ENCODE measurements around the gene AFF1. TPM values are rescaled to one million over a fixed set of nuclear protein-coding genes. Genes with fewer than 3 reads are reported as not detected.
"Not testable (repeated sequence)": the region's sequence is repeated elsewhere in the genome, so short reads cannot be mapped to it uniquely, and the experiment has no call there.

AFF1 gene
- polyA plus RNA-seq, 3 donors, result 40.1 to 57.9 (median 51.0) TPM

DNA sequence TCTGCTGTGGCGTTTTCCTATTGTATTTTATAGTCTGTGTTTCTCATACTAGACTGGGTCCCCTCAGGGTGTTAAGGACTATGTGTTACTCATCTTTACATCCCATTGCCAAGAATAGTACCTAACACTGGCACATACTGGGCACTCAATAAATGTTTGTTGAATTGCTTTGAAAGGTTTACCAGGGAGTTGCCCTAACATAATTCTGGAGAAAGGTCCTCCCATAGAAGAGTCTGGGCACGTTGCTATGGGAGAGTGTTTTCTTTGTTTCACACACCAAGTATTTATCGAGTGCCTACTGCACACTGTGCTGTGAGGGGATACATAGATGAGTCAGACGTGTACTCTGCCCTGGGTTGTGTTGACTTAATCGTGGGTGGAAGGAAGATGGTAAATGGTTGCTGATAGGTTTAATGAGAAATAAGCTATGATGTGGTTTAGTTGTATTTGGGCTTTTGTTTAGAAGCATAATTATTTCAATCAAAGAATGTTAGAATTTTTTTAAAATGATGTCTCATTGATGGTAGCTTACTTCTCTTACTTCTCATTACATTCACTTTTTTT lies 42.9 kb downstream of the AFF1 start:
- DNase-seq, result no peak

DNA sequence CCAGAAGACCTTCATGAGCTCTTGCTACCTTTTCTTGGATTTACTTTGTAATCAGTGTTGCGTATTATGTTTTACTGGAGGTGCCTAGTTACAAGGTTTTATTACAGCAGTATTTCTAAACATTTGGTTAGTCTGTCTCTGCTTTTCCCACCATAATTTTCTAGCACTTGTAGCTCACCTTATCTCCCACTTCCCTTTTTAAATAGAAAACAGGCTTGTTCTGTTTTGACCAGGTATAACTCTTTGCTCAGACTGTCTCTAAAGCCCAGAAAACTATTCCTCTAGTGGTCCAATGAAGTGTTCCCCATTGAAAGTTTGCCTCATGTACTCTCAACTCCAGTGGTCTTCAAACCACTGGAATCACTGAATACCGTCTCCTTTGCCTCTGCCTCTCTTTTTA lies 43.9 kb downstream of the AFF1 start:
- DNase-seq, result no peak

DNA sequence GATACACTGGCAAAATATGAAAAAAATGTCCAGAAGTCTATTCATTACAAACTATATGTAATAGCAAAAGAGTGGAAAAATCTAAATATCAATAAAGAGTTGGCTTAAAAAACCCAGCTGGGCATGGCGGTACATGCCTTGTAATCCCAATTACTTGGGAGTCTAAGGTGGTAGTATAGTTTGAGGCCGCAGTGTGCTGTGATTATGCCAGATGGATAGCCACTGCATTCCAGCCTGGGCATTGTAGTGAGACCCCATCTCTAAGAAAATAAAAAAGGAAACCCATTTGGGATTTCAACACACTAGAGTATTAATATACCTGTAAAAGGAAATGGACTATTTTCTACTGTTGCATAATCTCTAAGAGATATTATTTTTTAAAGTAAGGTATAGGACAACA lies 45.4 kb downstream of the AFF1 start:
- no peak for DNase-seq

DNA sequence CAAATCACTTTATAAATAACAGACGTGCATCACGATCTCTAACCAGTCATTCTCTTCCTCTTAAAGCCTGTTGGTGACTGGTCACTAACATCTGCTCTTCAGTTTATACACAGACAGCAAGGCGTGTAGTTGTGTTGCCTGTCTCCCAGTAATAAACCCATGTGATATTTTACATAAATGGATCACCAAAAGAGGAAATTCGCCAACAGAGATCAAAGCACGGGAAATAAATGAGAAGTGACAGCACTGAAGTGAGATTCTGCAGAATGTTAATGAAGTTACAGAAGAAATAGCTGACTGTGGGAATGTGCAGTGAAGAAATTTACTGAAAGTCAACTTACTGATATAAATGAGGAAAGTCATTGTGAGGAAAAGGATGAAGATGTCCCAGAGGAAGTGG lies 47.0 kb downstream of the AFF1 start:
- DNase-seq, result no peak

DNA sequence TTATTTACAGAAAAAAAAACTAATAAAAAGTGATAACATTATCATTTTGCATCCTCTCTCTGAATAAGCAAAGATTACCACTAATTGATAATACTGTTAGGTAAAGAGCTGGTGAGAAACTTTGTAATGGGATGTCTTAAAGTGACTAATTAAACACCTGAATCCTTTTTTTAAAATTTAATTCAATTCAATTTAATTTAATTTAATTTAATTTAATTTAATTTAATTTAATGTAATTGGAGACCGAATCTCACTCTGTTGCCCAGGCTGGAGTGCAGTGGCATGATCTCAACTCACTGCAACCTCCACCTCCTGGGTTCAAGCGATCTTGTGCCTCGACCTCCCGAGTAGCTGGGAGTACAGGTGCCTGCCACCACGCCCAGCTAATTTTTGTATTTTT lies 51.0 kb downstream of the AFF1 start:
- not testable (repeated sequence) for DNase-seq

DNA sequence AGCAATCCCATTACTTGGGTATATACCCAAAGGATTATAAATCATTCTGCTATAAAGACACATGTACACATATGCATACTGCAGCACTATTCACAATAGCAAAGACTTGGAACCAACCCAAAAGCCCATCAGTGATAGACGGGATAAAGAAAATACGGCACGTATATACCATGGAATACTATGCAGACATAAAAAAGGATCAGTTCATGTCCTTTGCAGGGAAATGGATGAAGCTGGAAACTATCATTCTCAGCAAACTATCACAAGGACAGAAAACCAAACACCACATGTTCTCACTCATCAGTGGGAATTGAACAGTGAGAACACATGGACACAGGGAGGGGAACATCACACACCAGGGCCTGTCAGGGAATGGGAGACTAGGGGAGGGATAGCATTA lies 54.8 kb downstream of the AFF1 start:
- DNase-seq, result not testable (repeated sequence)

DNA sequence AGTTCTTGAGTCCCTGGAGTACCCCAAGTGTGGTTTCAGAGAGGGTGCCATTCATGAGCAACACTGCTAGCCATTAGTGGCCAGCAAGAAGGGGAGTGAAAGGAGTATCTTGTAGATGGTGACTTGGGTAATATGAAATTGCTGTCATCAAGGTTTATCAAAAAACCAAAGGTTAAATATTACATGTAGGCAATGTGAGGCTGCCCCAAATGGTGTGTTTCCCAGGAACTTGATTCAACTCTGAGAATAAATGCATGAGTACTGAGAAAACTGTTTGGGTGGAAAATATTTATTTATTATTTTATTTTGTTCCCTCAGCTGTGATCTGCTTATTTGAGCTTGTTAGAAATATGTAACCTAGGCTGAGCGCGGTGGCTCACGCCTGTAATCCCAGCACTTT lies 55.7 kb downstream of the AFF1 start:
- no peak for DNase-seq

DNA sequence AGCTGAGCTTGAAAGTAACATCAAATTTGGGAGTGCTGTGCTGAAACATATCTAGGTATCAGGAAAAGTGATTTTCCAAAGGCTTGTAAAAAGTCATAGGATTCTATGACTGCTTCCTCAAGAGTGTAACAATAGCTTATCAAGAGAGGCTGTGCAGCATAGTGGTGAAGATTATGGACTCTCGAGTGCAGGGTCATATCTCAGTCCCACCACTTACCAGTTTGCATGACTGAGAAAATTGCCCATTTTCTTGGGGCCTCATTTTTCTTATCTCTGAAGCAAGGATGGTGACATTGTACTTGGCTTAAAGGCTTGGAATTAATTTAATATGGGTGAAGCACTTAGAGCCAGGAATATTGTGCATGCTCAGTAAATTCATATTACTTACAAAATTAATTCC lies 57.2 kb downstream of the AFF1 start:
- DNase-seq, result no peak

DNA sequence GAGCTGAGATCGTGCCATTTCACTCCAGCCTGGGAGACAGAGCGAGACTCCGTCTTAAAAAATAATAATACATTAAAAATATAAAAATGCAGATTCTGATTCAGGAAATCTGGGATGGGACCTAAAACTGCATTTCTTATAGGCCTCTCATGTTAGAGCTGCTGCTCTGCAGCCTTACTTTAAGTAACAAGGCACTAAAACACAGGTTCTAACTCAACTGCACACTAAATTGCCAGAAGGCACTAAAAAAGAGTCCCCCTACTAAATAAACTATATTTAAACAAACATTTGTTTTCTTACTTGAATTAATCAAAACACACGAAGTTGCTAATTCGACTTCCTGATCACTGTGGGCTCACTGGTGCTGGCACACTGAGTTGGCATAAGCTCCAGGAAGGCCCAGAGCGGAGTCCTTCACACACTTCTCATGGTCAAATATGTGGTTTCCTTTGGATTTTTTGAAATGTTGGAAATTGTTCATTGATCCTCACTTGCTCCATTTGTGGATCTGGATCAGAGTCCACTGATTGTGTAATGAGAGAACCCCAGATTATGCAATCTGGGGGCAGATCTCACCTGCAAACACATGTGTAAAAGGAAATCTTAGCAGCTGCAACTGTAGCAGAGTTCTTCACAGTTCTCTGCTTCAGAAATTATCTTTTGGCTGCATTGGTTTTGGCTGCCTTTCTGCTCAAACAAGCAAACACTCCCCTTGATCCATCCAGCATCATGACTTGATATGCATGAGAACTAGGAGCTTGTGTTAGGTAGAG lies 59.3 kb downstream of the AFF1 start:
- no peak for DNase-seq

DNA sequence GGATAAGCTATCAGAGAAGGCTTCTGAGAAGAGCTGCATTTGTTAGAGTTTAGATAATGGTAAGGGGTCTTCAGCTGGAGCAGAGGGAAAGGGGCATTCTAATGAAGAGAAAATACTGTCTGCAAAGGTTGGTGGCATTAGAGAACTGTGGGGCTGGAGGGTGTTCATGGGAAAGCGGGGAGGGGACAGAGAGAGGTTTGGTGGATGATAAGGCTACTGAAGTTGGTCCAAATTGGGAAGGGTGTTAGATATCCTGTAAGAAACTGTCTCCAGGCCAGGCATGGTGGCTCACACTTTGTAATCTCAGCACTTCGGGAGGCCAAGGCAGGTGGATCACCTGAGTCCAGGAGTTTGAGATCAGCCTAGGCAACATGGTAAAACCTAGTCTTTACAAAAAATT lies 59.9 kb downstream of the AFF1 start:
- DNase-seq, result no peak

DNA sequence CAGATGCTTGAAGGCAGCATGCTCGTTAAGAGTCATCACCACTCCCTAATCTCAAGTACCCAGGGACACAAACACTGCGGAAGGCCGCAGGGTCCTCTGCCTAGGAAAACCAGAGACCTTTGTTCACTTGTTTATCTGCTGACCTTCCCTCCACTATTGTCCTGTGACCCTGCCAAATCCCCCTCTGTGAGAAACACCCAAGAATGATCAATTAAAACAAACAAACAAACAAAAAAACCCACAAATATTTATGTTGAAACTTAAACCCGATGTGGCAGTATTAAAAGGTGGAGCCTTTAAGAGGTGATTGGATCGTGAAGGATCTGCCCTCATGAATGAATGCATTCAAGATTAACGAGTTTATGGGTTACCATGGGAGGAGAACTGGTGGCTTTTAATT lies 61.7 kb downstream of the AFF1 start:
- DNase-seq, result not testable (repeated sequence)

DNA sequence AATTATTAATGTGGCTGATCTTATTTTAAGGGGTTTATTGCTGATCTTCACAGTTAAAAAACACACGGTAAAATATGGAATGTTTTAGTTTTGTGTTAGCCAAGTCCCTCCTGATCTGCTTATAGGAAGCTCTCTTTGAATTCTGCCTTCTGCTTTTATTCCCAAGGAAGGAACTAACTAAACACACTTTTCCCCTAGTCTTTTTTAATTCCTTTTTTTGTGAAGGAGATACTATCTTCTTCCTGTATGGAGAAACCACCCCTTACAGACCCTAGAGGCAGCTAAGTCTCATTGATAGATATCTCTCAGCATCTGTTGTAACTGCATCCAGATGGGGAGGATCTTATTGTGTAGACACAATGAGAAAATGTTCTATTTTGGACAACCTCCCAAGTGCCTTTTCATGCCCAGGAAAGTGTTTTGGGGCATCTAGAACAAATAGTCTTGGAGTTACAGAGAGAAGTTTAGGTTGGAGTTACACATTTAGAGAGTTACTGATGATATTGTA lies 64.4 kb downstream of the AFF1 start:
- no peak for DNase-seq

DNA sequence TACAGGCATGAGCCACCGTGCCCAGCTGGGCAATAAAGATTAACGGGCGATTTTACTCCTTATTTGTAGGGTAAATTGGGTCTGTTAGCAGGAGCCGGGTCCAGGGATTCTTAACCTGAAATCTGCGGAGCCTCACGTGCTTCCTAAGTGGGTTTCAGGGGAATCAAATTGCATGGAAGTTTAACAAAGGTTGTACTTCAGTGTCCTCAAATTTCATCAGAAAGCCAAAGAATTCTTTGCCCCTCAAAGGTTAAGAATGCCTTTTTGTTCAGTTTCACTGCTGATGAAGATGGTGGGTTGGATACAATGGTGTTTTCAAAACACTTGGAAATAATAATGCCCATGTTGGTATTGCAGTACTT lies 67.9 kb downstream of the AFF1 start:
- DNase-seq, result no peak

DNA sequence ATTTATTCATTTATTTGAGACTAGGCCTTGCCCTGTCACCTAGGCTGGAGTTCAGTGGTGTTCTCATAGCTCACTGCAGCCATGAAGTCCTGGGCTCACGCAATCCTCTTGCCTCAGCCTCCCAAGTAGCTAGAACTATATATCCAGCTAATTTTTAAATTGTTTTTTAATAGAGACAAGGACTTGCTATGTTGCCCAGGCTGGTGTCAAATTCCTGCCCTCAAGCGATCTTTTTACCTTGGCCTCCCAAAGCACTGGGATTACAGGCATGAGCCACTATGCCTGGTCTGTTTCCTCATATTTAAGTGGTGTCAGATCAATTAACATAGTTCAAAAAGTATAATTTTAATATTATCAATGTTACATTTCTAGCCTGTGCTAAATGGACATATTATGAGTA lies 68.5 kb downstream of the AFF1 start:
- DNase-seq, result no peak

DNA sequence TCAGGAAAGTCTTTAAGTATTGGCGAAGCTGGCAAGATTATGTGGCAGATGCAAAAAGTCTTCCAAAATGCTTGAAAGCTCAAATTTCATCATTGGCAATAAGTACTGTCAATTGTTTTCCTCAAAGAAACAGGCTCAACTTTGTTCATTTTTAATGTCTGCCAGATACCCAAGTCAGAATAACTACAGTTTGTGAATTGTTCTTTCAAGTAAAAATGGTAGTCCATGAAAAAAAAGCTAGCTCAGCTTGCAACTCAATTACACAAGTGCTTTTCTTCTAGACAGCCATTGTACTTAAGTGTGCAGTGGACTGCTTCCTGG lies 70.5 kb downstream of the AFF1 start:
- DNase-seq, result no peak

DNA sequence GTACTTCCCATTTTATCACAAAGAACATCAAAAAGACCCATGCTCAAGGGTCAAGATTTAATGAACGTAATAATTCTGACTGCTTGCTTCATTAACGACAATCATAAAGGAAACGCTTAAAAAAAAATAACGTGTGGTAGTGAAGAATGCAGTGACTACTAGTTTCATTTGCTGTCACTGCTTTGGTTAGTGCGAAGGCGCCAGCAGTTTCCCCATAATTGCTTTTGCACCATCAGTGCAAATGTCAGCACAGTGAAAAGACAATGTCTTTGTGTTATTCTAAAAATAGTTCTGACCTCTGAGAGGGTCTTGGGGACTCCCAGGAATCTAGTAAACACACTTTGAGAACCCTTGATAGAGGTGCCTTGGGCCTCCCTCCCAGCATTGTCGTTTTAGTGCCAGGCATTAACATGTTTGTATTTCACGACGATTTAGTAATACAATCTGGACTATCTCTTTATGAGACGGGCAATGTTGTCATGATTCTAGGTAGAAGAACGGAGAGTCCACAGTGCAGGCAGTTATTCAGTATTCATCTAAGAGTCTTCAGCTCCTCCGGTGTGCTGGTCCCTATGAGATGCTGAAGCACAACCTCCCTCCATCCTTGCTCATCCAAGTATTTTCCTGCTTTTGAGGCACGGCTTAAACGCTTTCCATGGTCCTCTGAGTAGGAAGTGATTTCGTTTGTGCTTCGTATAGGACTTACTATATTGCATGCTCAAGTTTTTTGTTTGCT lies 71.0 kb downstream of the AFF1 start:
- no peak for DNase-seq

DNA sequence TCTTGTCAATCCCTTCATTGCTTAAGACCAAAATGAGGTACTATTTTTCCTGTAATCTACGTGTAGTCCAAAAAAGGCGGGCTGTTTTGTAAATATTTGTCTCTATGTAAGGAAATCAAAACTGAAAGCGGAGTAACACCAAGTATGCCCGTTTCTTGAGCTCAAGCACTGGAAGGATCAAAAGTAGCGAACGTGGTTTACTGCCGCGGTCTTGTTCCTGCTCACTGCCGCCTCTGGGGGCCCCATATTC lies 71.5 kb downstream of the AFF1 start:
- no peak for DNase-seq

DNA sequence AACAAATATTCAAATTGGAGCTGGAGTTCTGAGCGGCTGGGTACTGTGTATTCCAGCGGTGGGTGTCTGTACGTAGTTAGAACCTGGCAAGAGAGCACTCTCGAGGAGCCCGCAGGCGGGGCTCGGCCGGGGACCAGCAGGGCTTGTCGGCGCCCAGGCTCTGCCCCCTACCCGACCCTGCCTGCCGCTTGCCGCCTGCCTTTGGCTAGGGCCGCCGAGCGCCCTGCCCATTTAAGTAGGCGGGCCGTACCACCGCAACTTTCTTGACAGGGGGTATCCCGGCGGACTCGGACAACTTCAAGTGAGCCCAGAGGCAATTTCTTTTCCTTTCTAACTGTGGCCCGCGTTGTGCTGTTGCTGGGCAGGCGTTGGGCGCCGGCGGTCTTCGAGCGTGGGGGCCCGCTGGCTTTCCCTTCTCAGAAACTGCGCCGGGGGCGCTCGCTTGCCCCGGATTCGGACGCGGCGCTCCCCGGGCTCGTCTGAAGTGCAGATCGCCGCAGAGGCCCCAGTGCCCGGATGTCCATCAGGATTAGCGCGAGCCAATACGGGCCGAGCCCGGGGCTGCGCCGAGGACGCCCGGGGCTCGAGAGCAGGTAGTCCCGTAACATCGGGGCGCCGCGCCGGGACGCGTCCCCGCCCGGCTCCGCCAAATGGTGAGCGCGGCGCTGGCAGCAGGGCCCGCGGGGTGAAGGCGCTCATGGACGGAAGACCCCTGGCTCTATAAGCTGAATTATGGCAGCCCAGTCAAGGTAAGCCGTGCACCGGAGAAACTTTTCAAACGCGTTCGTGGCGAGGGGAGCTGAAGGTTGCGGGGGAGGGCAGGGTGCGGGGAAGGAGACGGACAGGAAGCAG lies 72.1 kb downstream of the AFF1 start:
- DNase-seq, result peak; percentile 94

DNA sequence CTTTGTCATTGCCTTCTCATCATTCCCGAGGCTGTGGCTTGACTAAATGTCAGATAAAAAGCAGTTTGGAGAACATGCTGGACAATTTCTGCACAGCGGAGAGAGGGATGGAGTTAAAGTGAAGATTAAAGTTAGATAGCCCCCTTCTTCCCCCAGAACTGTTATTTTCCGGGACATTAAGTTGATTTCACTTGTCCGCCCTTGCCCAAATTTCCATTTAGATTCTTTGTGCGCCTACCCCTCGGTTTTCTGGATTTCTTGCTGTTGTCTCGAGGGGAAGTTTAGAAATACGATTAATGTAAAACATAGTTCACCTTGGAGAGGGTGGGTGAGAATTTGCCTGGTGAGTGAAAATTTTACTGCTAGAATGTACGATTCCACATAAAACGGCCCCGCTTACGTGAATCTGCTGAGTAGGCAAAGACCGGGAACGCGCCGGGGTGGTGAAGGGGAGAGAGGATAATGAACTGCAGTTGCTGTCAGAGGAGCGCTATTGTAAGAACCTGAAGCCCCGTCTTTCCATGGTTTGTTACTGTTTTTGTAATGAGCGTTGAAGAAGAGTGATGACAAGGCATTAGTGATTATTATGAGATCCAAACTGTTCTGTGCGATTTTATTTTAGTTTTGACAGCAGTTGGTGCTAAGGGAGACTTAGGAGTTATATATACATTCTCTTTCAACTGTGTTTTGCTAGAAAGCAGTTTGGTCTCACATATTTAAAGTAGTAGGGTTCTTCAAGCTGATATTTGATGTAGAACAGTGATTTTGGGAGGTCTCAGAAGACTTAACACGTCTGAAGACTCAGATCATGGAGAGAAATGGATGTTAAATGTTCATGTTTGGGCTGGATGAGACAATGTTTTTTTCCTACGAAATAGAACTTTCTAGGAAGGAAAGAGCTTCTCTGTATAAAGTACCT lies 73.0 kb downstream of the AFF1 start:
- peak; percentile 67 for DNase-seq

DNA sequence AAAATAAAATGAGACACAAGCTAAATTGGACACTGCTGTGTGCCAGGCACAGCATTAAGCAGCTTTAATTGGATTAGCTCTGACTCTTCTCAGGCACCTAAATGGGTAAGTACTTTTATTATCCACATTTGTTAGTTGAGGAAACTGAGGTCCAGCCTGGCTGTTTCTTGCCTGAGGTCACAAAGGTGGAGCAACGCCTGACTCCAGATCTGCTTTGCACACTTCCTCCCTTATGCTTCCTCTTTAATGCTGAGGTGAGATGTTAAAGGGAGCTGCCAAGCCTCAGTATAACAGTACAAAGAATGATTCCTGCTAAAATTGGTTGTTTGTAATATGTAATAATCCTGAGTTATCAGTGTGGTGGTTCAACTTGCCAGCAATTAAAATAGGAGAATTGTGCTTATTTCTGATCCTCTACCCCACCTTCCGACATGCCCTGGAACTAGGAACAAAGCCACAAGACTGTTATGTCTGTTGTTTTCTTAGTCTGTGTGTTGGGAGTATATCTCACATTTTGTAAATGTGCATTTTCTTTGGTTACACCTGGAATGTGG lies 74.4 kb downstream of the AFF1 start:
- no peak for DNase-seq

DNA sequence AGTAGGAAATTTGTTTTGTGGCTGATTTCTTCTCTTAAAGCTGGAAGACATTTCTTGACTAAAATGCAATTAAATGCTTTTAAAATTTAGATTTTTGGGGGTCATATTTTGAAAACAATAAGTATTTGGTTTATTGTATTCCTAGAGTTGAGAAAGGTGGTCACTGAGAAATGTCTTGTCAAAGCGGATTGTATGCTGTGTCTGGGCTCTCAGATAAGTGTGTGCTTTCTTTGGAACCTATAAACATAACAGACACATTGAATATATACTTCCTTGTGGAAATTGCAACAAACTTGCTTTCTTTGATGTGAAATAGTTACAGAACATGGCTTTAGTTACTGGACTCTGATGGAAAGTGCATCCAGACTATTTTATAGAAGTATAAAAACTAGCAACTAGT lies 75.4 kb downstream of the AFF1 start:
- no peak for DNase-seq
